Small intestine (tissue), 7 donors: ENCODE results near the gene NOD1. TPM values are rescaled to one million over a fixed set of nuclear protein-coding genes. Genes with fewer than 3 reads are reported as not detected.
"Not testable (repeated sequence)": the region's sequence is repeated elsewhere in the genome, so short reads cannot be mapped to it uniquely, and the experiment has no call there.

Experiments used
- DNase-seq, 2 donors: peaks; one replicate each; pipeline versions ENCODE4 v3.0.0 to v3.0.0-alpha.2; 2013
- FAIRE-seq: peaks from 2 replicates; lab custom pipeline; 2012; peaks lifted over from hg19 to GRCh38; lab: Jason Lieb, UNC
- H3K27ac ChIP-seq, 3 donors: one replicate each; pipeline ENCODE4 v1.5.1; 2013; ENCODE audit warnings: low read length in 2 of 3, mild to moderate bottlenecking in 2 of 3, control low read depth in 1 of 3, inconsistent platforms in 1 of 3, low read depth in 1 of 3, moderate library complexity in 1 of 3
- H3K27me3 ChIP-seq, 3 donors: one replicate each; pipeline ENCODE4 v1.6.1; 2013; ENCODE audit warnings: low read length in 3 of 3, inconsistent platforms in 1 of 3; ENCODE audit not compliant: control insufficient read depth in 3 of 3, insufficient read depth in 3 of 3
- H3K36me3 ChIP-seq, 3 donors: one replicate each; pipeline ENCODE4 v1.6.1; 2013; ENCODE audit warnings: low read length in 3 of 3, inconsistent platforms in 1 of 3, low read depth in 1 of 3, mild to moderate bottlenecking in 1 of 3, moderate library complexity in 1 of 3; ENCODE audit not compliant: control insufficient read depth in 3 of 3, insufficient read depth in 2 of 3
- H3K4me1 ChIP-seq, 3 donors: one replicate each; pipeline ENCODE4 v1.6.1; 2013; ENCODE audit warnings: low read length in 2 of 3, inconsistent platforms in 1 of 3, low read depth in 1 of 3, mild to moderate bottlenecking in 1 of 3, moderate library complexity in 1 of 3; ENCODE audit not compliant: control insufficient read depth in 3 of 3, insufficient read depth in 2 of 3
- H3K4me3 ChIP-seq, 3 donors: one replicate each; pipeline ENCODE4 v1.5.1; 2013; ENCODE audit warnings: low read length in 3 of 3, control low read depth in 1 of 3, inconsistent platforms in 1 of 3, low read depth in 1 of 3, mild to moderate bottlenecking in 1 of 3, moderate library complexity in 1 of 3
- H3K9me3 ChIP-seq, 2 donors: one replicate each; pipeline ENCODE4 v1.6.1; 2013; ENCODE audit warnings: low read depth in 1 of 2, low read length in 1 of 2; ENCODE audit not compliant: control insufficient read depth in 2 of 2, insufficient read depth in 1 of 2
- WGBS, 3 donors: extraction: QIAGEN DNeasy Blood & Tissue Kit; methylation state at CpG; one replicate each; pipeline ENCODE4 v1.1.7; 2013; 5-methylcytosine and 5-hydroxymethylcytosine counted together
- polyA plus RNA-seq, 4 donors: library from polyadenylated mRNA; stranded (reverse) in 3 of 4; unstranded in 1 of 4; fragments of 200-250 nt in 3 of 4; fragments of 120-200 nt in 1 of 4; gene quantifications; one replicate each; pipeline versions ENCODE4 v1.2.1 to v1.2.3, GENCODE V29; 2013
- donor health status: healthy with polysubstance abuse.
- donor health status: control.
- donor health status: control.
- donor health status: Bipolar disorder and iron deficiency.
- donor health status: healthy.

The NOD1 gene
- polyA plus RNA-seq, 4 donors, result 3.4 to 8.9 (median 5.5) TPM

- H3K27ac ChIP-seq, result no peak overlapping the region
- no peak overlapping the region for H3K4me3 ChIP-seq
- H3K27me3 ChIP-seq, result no peaks in the 10 kb centered on the region
- peak; percentile 62 to 66 for DNase-seq
- peaks cover 0 to 11% (median 5%) of the 10 kb centered on the region in 3 donors for H3K4me1 ChIP-seq
- peaks cover 0 to 5% of the 10 kb centered on the region in 2 donors for H3K9me3 ChIP-seq
- WGBS, 3 donors, result 69 to 73% (median 70%) methylated on average over 4 of the region's 4 CpGs
- FAIRE-seq, result no peak
- H3K36me3 ChIP-seq, result no peaks in the 10 kb centered on the region
Observed at GRCh38 chr7:30510124-30511075, 31.8 kb upstream of the NOD1 start.

- FAIRE-seq, H3K27me3 ChIP-seq, DNase-seq, H3K36me3 ChIP-seq, H3K27ac ChIP-seq, H3K9me3 ChIP-seq, H3K4me3 ChIP-seq: not testable (repeated sequence)
- 14 to 54% (median 26%) methylated on average over 9 of the region's 9 CpGs for WGBS, 3 donors
- peaks cover 0 to 11% (median 5%) of the 10 kb centered on the region in 3 donors for H3K4me1 ChIP-seq
Observed at GRCh38 chr7:30509171-30509857, 30.7 kb upstream of the NOD1 start.

- H3K4me1 ChIP-seq, H3K27me3 ChIP-seq, H3K27ac ChIP-seq, FAIRE-seq, H3K36me3 ChIP-seq, DNase-seq, H3K9me3 ChIP-seq, H3K4me3 ChIP-seq: not testable (repeated sequence)
- 84 to 90% (median 85%) methylated on average over 9 of the region's 9 CpGs for WGBS, 3 donors
Observed at GRCh38 chr7:30507346-30507900, 28.8 kb upstream of the NOD1 start.

GRCh38 chr7:30505174-30505697 lies 26.7 kb upstream of the NOD1 start:
- no peak for DNase-seq
- Histone ChIP-seq H3K27me3 (no peaks in the 10 kb centered on the region), H3K9me3 (peaks cover 0 to 5% of the 10 kb centered on the region in 2 donors), H3K4me1 (peaks cover 3 to 7% (median 5%) of the 10 kb centered on the region in 3 donors), H3K4me3 (peak overlapping the region; percentile 45 to 98 (median 79)), H3K27ac (peak overlapping the region; percentile 63 to 79 (median 71)), H3K36me3 (no peaks in the 10 kb centered on the region)
- FAIRE-seq, result no peak
- WGBS, 3 donors, result 4 to 14% (median 6%) methylated on average over 19 of the region's 19 CpGs

GRCh38 chr7:30504301-30505173 lies 26.0 kb upstream of the NOD1 start, which contains the start of gene GGCT:
Gene GGCT, minus strand, starts transcription at chr7:30504829. Its CDS starts 120 bp downstream, at chr7:30504709.
- WGBS, 3 donors, result 0 to 1% (median 1%) methylated on average over 60 to 64 of the region's 64 CpGs
- DNase-seq (peak; percentile 98 to 100), FAIRE-seq (no peak)
- Histone ChIP-seq H3K4me1 (peaks cover 3 to 5% (median 5%) of the 10 kb centered on the region in 3 donors), H3K4me3 (peak within 1 kb of the TSS; percentile 69 to 98 (median 79)), H3K9me3 (peaks cover 0 to 5% of the 10 kb centered on the region in 2 donors), H3K36me3 (no peaks in the 10 kb centered on the region), H3K27me3 (no peaks in the 10 kb centered on the region), H3K27ac (peak within 1 kb of the TSS; percentile 63 to 79 (median 71))

- Histone ChIP-seq H3K4me3 (peak overlapping the region; percentile 69 to 98 (median 79)), H3K27ac (peak overlapping the region in 1 of 3 donors; percentile 63), H3K36me3 (peaks cover 0 to under 1% (median 0%) of the 10 kb centered on the region in 3 donors), H3K27me3 (no peaks in the 10 kb centered on the region), H3K4me1 (peaks cover 3 to 5% (median 5%) of the 10 kb centered on the region in 3 donors), H3K9me3 (peaks cover 0 to 5% of the 10 kb centered on the region in 2 donors)
- 33 to 45% (median 44%) methylated on average over 15 of the region's 15 CpGs for WGBS, 3 donors
- FAIRE-seq, result no peak
- no peak for DNase-seq
Observed at GRCh38 chr7:30503274-30504212, 25.0 kb upstream of the NOD1 start.
